GM12878 (cell line): Measurements from ENCODE around the gene BMP2. TPM values are rescaled to one million over a fixed set of nuclear protein-coding genes. Genes with fewer than 3 reads are reported as not detected.

Experiments used
- ATAC-seq: fragments of 200-7000 bp; cut with Tn5 transposase; 3 replicates; pipeline ENCODE4 v1.9.1; 2020; ENCODE audit warnings: mild to moderate bottlenecking, moderate library complexity
- BruUV-seq: library from RNA; stranded (reverse); fragments of 400-500 nt; replicated peaks from 2 replicates; lab custom pipeline; 2021; lab: Mats Ljungman, UMichigan
- CTCF ChIA-PET: fragments of 300-600 bp; sonication (Branson Sonifier 250); formaldehyde crosslinking; extraction: SDS; loops from one replicate; lab custom pipeline; 2021; ENCODE audit warnings: inconsistent platforms; lab: Yijun Ruan, JAX
- POLR2A ChIA-PET: fragments of 350-600 bp; formaldehyde crosslinking; extraction: SDS; loops from one replicate; lab custom pipeline; 2021; ENCODE audit warnings: inconsistent platforms; lab: Charles Lee
- RAD21 ChIA-PET: fragments of 300-600 bp; sonication (Branson Sonifier 250); formaldehyde crosslinking; loops from one replicate; lab custom pipeline; 2023; ENCODE audit warnings: antibody characterized with exemption; ENCODE audit not compliant: unreplicated experiment; lab: Charles Lee
- SMC1A ChIA-PET: fragments of 300-600 bp; sonication (Branson Sonifier 250); formaldehyde crosslinking; loops from one replicate; lab custom pipeline; 2023; ENCODE audit not compliant: unreplicated experiment, uncharacterized antibody; lab: Charles Lee
- DNase-seq: peaks from one replicate; pipeline ENCODE4 v3.0.0-alpha.2; 2011; ENCODE audit warnings: low read depth, low spot score
- FAIRE-seq: peaks from 3 replicates; lab custom pipeline; 2011; peaks lifted over from hg19 to GRCh38; lab: Jason Lieb, UNC
- H2AFZ ChIP-seq: 2 replicates; pipeline ENCODE4 v1.6.0; 2011; ENCODE audit warnings: low read depth, low read length, control low read depth; ENCODE audit not compliant: control insufficient read depth
- H3K27ac ChIP-seq: 2 replicates; pipeline ENCODE4 v1.5.1; 2011; ENCODE audit warnings: control low read depth; ENCODE audit not compliant: control insufficient read depth, insufficient read depth
- H3K27me3 ChIP-seq, 2 experiments: replicated peaks in 1 of 2; 2 replicates each; pipeline versions ENCODE4 v1.6.0 to v1.6.1; 2011; ENCODE audit warnings: low read length in 1 of 2; ENCODE audit not compliant: control insufficient read depth in 2 of 2, insufficient read depth in 2 of 2
- H3K36me3 ChIP-seq, 2 experiments: 2 replicates each; pipeline ENCODE4 v1.5.1; 2011; ENCODE audit warnings: low read length in 1 of 2; ENCODE audit not compliant: control insufficient read depth in 2 of 2, insufficient read depth in 2 of 2
- H3K4me1 ChIP-seq: 2 replicates; pipeline ENCODE4 v1.6.1; 2011; ENCODE audit warnings: mild to moderate bottlenecking, low read length, moderate library complexity, mixed read lengths; ENCODE audit not compliant: control insufficient read depth, insufficient read depth
- H3K4me2 ChIP-seq: 2 replicates; pipeline ENCODE4 v1.6.0; 2011; ENCODE audit warnings: control low read depth; ENCODE audit not compliant: control insufficient read depth, insufficient read depth
- H3K4me3 ChIP-seq: fragments of 200-600 bp; sonication (generic); 2 replicates; pipeline ENCODE4 v1.5.1; 2016
- H3K79me2 ChIP-seq: 2 replicates; pipeline ENCODE4 v1.6.0; 2011; ENCODE audit warnings: low read length; ENCODE audit not compliant: control insufficient read depth, insufficient read depth
- H3K9ac ChIP-seq: 2 replicates; pipeline ENCODE4 v1.8.0; 2011; ENCODE audit warnings: low read length, control low read depth, mixed read lengths; ENCODE audit not compliant: control insufficient read depth, insufficient read depth
- H3K9me3 ChIP-seq: replicated peaks from 3 replicates; pipeline ENCODE4 v1.5.1; 2011; ENCODE audit warnings: mild to moderate bottlenecking, low read length; ENCODE audit not compliant: control insufficient read depth, insufficient read depth
- H4K20me1 ChIP-seq: 2 replicates; pipeline ENCODE4 v1.6.0; 2011; ENCODE audit not compliant: control insufficient read depth, insufficient read depth
- BHLHE40 ChIP-seq, 2 experiments: fragments of 450-650 bp in 1 of 2; IDR thresholded peaks; 2 replicates each; pipeline ENCODE4 v1.6.1; 2011 to 2017; ENCODE audit warnings: low read depth in 2 of 2, borderline replicate concordance in 1 of 2, improper control_type of control experiment in 1 of 2, low read length in 1 of 2, mild to moderate bottlenecking in 1 of 2
- ETV6 ChIP-seq, 2 experiments: fragments of 450-650 bp in 1 of 2; IDR thresholded peaks in 1 of 2; conservative IDR thresholded peaks in 1 of 2; 2 replicates each; pipeline ENCODE4 v1.6.1; 2014; ENCODE audit warnings: antibody characterized with exemption in 1 of 2, borderline replicate concordance in 1 of 2, low read depth in 1 of 2, mild to moderate bottlenecking in 1 of 2, moderate library complexity in 1 of 2
- HDGF ChIP-seq: fragments of 450-650 bp; IDR thresholded peaks from 2 replicates; pipeline ENCODE4 v1.6.1; 2016; ENCODE audit warnings: antibody characterized with exemption
- JUNB ChIP-seq: IDR thresholded peaks from 2 replicates; pipeline ENCODE4 v1.6.1; 2016; ENCODE audit warnings: antibody characterized with exemption, mild to moderate bottlenecking
- POLR2AphosphoS2 ChIP-seq: IDR thresholded peaks from 2 replicates; pipeline ENCODE4 v1.6.1; 2011; ENCODE audit warnings: low read depth, mild to moderate bottlenecking, low read length, improper control_type of control experiment, moderate library complexity
- ZNF24 ChIP-seq: fragments of 450-650 bp; IDR thresholded peaks from 2 replicates; pipeline ENCODE4 v1.6.1; 2017; ENCODE audit warnings: antibody characterized with exemption, mild to moderate bottlenecking
- ZNF274 ChIP-seq: IDR thresholded peaks from one replicate; pipeline ENCODE4 v1.8.0; 2011; ENCODE audit not compliant: insufficient read length, insufficient read depth
- WGBS: methylation state at CpG from one replicate; pipeline ENCODE4 v1.1.6; 2016; ENCODE audit warnings: low lambda C conversion rate; ENCODE audit not compliant: insufficient replicate concordance, insufficient coverage; ENCODE audit errors: missing lambda C conversion rate; 5-methylcytosine and 5-hydroxymethylcytosine counted together
- in situ Hi-C: fragments of 300-500 bp; cut with MboI; formaldehyde crosslinking; loops from 9 replicates; pipeline ENCODE4 v1.14.3; 2018; ENCODE audit warnings: mixed read lengths
- intact Hi-C: fragments of 100-400 bp; cut with micrococcal nuclease; formaldehyde crosslinking; loops from one replicate; pipeline ENCODE4 v1.14.2; 2022; ENCODE audit not compliant: unreplicated experiment
- polyA plus RNA-seq, 11 experiments: library from polyadenylated mRNA; depleted of rRNA in 4 of 11; unstranded in 6 of 11; stranded (reverse) in 5 of 11; fragments of >200 nt; fragmentation: Nextera tagmentation in 4 of 11; fragmentation: Illumina TruSeq in 1 of 11; extraction: Ambion mirVana in 4 of 11; extraction: Trizol in 1 of 11; gene quantifications; 1 replicate in 1 of 11; 2 replicates in 10 of 11; pipeline versions ENCODE4 v1.2.1 to v1.2.3, GENCODE V29; 2011 to 2016; ENCODE audit warnings: inconsistent platforms in 2 of 11, missing spikeins in 2 of 11, low read depth in 1 of 11
- total RNA-seq, 4 experiments: library from RNA; depleted of rRNA in 3 of 4; stranded (reverse); fragments of >200 nt in 3 of 4; fragmentation: Illumina TruSeq in 1 of 4; extraction: Trizol in 1 of 4; gene quantifications; 2 replicates each; pipeline versions ENCODE4 v1.2.1 to v1.2.3, GENCODE V29; 2013 to 2021
- TF ChIP-seq, protein P1 (sequence below): fragments of 450-650 bp; IDR thresholded peaks from 2 replicates; pipeline ENCODE4 v1.6.1; 2014; ENCODE audit warnings: mild to moderate bottlenecking
- TF ChIP-seq, protein P2 (sequence below): IDR thresholded peaks from 2 replicates; pipeline ENCODE4 v1.6.1; 2012; ENCODE audit warnings: low read depth, low read length, improper control_type of control experiment
- TF ChIP-seq, protein P3 (sequence below): fragments of 450-650 bp; IDR thresholded peaks from 2 replicates; pipeline ENCODE4 v1.6.1; 2018; ENCODE audit warnings: borderline replicate concordance, mild to moderate bottlenecking; ENCODE audit not compliant: partially characterized antibody
- TF ChIP-seq, protein P4 (sequence below): fragments of 450-650 bp; formaldehyde crosslinking; IDR thresholded peaks from 2 replicates; pipeline ENCODE4 v1.5.0; 2022; ENCODE audit warnings: mild to moderate bottlenecking, missing genetic modification characterization
- TF ChIP-seq, protein P5 (sequence below), 3 experiments: IDR thresholded peaks in 2 of 3; conservative IDR thresholded peaks in 1 of 3; 2 replicates each; pipeline ENCODE4 v1.5.1; 2011; ENCODE audit warnings: low read depth in 3 of 3, low read length in 3 of 3, mild to moderate bottlenecking in 3 of 3, control low read depth in 2 of 3, moderate library complexity in 2 of 3, inconsistent platforms in 1 of 3, mixed read lengths in 1 of 3; ENCODE audit not compliant: control insufficient read depth in 2 of 3, insufficient read depth in 1 of 3; ENCODE audit errors: extremely low read depth in 1 of 3

The BMP2 gene
- total and polyA plus RNA-seq, 10 of the 15 experiments (the other 5 are each of a cell fraction or from before 2014, with no cell fraction given) = 0.35 to 3.2 (median 0.71) TPM

DNA sequence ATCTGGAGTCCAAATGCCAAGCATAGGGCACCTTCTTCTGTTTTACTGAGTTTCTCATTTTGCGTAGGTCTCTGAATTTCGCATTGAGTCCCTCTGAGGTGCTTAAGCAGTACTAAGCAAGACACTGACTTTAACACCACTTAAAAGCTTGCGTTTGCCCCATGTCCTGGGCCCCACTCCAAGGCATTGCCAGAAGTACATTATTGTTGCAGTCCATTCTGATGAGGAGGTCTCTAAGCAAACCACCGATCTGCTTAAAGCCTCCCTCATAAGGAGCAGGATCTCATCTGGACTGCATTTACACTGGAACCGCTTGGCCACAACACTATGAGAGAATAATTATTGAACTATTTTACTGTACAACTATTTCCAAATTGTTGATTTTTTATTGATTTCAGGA lies 16.3 kb downstream of the BMP2 start:
- ChIA-PET CTCF (interaction anchor here (0.6 to 1.3 kb wide), 4 partner anchors 9 to 576 kb away, joined by 3 to 4 read pairs (median 3); no protein-coding TSS in a partner anchor), RAD21 (interaction anchor here (2.6 to 3.1 kb wide), 2 partner anchors 7 to 18 kb away, joined by 6 to 11 read pairs; no protein-coding TSS in a partner anchor), POLR2A (no interaction called here), SMC1A (interaction anchor here (0.8 to 4.0 kb wide), 4 partner anchors 9 to 44 kb away, joined by 3 to 33 read pairs (median 7); no protein-coding TSS in a partner anchor)
- H4K20me1 ChIP-seq = no peaks in the 10 kb centered on the region
- ATAC-seq (peak; percentile 40), DNase-seq (no peak), FAIRE-seq (no peak)
- H3K4me2 ChIP-seq = no peak overlapping the region
- no peaks in the 10 kb centered on the region for H3K36me3 ChIP-seq
- intact Hi-C loops (no loop called here), in situ Hi-C loops (no loop called here)
- no peak overlapping the region for H3K27ac ChIP-seq
- no peaks in the 10 kb centered on the region for H3K79me2 ChIP-seq
- H3K9me3 ChIP-seq = no peaks in the 10 kb centered on the region
- no peak overlapping the region for H3K9ac ChIP-seq
- no peaks in the 10 kb centered on the region for H3K4me1 ChIP-seq
- WGBS = 41% methylated on average over 5 of the region's 5 CpGs
- no peaks in the 10 kb centered on the region for H3K27me3 ChIP-seq
- H3K4me3 ChIP-seq = no peak overlapping the region
- BruUV-seq = no TSS peak
- H2AFZ ChIP-seq = no peak overlapping the region
- TF ChIP-seq, protein P1, sequence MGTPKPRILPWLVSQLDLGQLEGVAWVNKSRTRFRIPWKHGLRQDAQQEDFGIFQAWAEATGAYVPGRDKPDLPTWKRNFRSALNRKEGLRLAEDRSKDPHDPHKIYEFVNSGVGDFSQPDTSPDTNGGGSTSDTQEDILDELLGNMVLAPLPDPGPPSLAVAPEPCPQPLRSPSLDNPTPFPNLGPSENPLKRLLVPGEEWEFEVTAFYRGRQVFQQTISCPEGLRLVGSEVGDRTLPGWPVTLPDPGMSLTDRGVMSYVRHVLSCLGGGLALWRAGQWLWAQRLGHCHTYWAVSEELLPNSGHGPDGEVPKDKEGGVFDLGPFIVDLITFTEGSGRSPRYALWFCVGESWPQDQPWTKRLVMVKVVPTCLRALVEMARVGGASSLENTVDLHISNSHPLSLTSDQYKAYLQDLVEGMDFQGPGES = no peak
- TF ChIP-seq POLR2AphosphoS2 (no peak), ZNF274 (no peak), ETV6 (conservative IDR thresholded peaks at IDR 0.05 in 1 of 2, IDR thresholded peaks at IDR 0.05 in 1 of 2; ENCODE audit: borderline replicate concordance in 1 of 2, low read depth in 1 of 2) (no peak), HDGF (no peak), BHLHE40 (IDR thresholded peaks at IDR 0.05; ENCODE audit: borderline replicate concordance in 1 of 2, low read depth in 2 of 2, low read length in 1 of 2) (no peak), JUNB (no peak), ZNF24 (no peak)
- TF ChIP-seq, protein P2, sequence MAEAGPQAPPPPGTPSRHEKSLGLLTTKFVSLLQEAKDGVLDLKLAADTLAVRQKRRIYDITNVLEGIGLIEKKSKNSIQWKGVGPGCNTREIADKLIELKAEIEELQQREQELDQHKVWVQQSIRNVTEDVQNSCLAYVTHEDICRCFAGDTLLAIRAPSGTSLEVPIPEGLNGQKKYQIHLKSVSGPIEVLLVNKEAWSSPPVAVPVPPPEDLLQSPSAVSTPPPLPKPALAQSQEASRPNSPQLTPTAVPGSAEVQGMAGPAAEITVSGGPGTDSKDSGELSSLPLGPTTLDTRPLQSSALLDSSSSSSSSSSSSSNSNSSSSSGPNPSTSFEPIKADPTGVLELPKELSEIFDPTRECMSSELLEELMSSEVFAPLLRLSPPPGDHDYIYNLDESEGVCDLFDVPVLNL = no peak
- TF ChIP-seq, protein P3, sequence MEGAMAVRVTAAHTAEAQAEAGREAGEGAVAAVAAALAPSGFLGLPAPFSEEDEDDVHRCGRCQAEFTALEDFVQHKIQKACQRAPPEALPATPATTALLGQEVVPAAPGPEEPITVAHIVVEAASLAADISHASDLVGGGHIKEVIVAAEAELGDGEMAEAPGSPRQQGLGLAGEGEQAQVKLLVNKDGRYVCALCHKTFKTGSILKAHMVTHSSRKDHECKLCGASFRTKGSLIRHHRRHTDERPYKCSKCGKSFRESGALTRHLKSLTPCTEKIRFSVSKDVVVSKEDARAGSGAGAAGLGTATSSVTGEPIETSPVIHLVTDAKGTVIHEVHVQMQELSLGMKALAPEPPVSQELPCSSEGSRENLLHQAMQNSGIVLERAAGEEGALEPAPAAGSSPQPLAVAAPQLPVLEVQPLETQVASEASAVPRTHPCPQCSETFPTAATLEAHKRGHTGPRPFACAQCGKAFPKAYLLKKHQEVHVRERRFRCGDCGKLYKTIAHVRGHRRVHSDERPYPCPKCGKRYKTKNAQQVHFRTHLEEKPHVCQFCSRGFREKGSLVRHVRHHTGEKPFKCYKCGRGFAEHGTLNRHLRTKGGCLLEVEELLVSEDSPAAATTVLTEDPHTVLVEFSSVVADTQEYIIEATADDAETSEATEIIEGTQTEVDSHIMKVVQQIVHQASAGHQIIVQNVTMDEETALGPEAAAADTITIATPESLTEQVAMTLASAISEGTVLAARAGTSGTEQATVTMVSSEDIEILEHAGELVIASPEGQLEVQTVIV = no peak
- TF ChIP-seq, protein P4, sequence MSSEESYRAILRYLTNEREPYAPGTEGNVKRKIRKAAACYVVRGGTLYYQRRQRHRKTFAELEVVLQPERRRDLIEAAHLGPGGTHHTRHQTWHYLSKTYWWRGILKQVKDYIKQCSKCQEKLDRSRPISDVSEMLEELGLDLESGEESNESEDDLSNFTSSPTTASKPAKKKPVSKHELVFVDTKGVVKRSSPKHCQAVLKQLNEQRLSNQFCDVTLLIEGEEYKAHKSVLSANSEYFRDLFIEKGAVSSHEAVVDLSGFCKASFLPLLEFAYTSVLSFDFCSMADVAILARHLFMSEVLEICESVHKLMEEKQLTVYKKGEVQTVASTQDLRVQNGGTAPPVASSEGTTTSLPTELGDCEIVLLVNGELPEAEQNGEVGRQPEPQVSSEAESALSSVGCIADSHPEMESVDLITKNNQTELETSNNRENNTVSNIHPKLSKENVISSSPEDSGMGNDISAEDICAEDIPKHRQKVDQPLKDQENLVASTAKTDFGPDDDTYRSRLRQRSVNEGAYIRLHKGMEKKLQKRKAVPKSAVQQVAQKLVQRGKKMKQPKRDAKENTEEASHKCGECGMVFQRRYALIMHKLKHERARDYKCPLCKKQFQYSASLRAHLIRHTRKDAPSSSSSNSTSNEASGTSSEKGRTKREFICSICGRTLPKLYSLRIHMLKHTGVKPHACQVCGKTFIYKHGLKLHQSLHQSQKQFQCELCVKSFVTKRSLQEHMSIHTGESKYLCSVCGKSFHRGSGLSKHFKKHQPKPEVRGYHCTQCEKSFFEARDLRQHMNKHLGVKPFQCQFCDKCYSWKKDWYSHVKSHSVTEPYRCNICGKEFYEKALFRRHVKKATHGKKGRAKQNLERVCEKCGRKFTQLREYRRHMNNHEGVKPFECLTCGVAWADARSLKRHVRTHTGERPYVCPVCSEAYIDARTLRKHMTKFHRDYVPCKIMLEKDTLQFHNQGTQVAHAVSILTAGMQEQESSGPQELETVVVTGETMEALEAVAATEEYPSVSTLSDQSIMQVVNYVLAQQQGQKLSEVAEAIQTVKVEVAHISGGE = no peak
- TF ChIP-seq, protein P5, sequence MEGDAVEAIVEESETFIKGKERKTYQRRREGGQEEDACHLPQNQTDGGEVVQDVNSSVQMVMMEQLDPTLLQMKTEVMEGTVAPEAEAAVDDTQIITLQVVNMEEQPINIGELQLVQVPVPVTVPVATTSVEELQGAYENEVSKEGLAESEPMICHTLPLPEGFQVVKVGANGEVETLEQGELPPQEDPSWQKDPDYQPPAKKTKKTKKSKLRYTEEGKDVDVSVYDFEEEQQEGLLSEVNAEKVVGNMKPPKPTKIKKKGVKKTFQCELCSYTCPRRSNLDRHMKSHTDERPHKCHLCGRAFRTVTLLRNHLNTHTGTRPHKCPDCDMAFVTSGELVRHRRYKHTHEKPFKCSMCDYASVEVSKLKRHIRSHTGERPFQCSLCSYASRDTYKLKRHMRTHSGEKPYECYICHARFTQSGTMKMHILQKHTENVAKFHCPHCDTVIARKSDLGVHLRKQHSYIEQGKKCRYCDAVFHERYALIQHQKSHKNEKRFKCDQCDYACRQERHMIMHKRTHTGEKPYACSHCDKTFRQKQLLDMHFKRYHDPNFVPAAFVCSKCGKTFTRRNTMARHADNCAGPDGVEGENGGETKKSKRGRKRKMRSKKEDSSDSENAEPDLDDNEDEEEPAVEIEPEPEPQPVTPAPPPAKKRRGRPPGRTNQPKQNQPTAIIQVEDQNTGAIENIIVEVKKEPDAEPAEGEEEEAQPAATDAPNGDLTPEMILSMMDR (IDR thresholded peaks at IDR 0.05 in 2 of 3, conservative IDR thresholded peaks at IDR 0.05 in 1 of 3; ENCODE audit: control insufficient read depth in 2 of 3, extremely low read depth in 1 of 3, insufficient read depth in 1 of 3, low read depth in 3 of 3, low read length in 3 of 3) = no peak
